Activated naive CD4-positive, alpha-beta T cell treated with anti-CD3 and anti-CD28 coated beads, Interleukin-2, amount 50 U/mL, for 24 hours (primary cell): ENCODE results near the gene NOL4L.

ENCODE experiments used
- H3K27ac Mint-ChIP-seq: one replicate; pipeline ENCODE4 v1.8.0; 2021; ENCODE audit warnings: mild to moderate bottlenecking, mixed read lengths
- H3K27me3 Mint-ChIP-seq: one replicate; pipeline ENCODE4 v1.8.0; 2021; ENCODE audit warnings: mixed read lengths
- H3K36me3 Mint-ChIP-seq: one replicate; pipeline ENCODE4 v1.8.0; 2021; ENCODE audit warnings: mixed read lengths
- H3K4me1 Mint-ChIP-seq: one replicate; pipeline ENCODE4 v1.8.0; 2021; ENCODE audit warnings: mixed read lengths
- H3K4me3 Mint-ChIP-seq: one replicate; pipeline ENCODE4 v1.8.0; 2021; ENCODE audit warnings: mild to moderate bottlenecking, mixed read lengths
- H3K9me3 Mint-ChIP-seq: one replicate; pipeline ENCODE4 v1.8.0; 2021; ENCODE audit warnings: mixed read lengths

The NOL4L gene

DNA sequence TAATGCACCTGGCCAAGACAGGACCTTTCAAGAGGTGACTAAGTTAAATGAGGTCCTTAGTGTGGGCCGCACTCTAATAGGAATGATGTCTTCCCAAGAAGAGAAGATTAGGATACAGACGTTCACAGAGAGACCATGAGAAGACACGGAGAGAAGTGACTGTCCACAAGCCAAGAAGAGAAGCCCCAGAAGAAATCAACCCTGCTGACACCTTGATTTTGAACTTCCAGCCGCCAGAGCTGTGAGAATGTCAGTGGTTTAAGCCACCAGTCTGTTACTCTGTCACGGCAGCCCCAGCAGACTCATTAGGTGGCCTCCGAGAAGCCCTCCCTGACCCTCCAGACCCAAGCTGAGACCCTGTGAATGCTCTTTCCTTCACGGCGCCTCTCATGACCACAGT, 29.5 kb downstream of the NOL4L start:
- H3K4me3 Mint-ChIP-seq: no peak overlapping the region
- H3K9me3 Mint-ChIP-seq: no peaks in the 10 kb centered on the region
- peak overlapping the region; percentile 85 for H3K27ac Mint-ChIP-seq
- no peaks in the 10 kb centered on the region for H3K27me3 Mint-ChIP-seq
- H3K36me3 Mint-ChIP-seq: peaks cover 3% of the 10 kb centered on the region
- peaks cover 74% of the 10 kb centered on the region for H3K4me1 Mint-ChIP-seq

DNA sequence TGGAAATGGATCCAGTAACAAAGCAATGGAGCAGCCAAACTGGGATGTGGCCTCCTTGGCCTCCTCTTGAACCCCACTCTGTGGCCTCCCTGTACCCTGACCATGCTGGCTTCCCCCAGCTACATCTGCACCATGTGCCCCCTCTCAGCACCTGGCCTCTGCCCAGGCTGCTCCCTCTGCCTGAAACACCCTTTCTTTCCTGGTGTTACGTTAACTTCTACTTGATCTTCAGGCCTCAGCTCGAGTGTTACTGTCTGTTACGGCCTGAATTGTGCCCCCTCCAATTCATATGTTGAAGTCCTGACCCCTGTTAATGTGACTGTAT, 30.2 kb downstream of the NOL4L start:
- H3K4me1 Mint-ChIP-seq: peaks cover 68% of the 10 kb centered on the region
- H3K4me3 Mint-ChIP-seq: peak overlapping the region; percentile 31
- H3K27ac Mint-ChIP-seq: peak overlapping the region; percentile 76
- peaks cover 3% of the 10 kb centered on the region for H3K36me3 Mint-ChIP-seq
- no peaks in the 10 kb centered on the region for H3K9me3 Mint-ChIP-seq
- no peaks in the 10 kb centered on the region for H3K27me3 Mint-ChIP-seq

- H3K27ac Mint-ChIP-seq: peak overlapping the region; percentile 77
- H3K9me3 Mint-ChIP-seq: no peaks in the 10 kb centered on the region
- H3K4me1 Mint-ChIP-seq: peaks cover 70% of the 10 kb centered on the region
- peaks cover 7% of the 10 kb centered on the region for H3K36me3 Mint-ChIP-seq
- no peaks in the 10 kb centered on the region for H3K27me3 Mint-ChIP-seq
- H3K4me3 Mint-ChIP-seq: peak overlapping the region; percentile 23
These were observed 31.5 kb downstream of the NOL4L start for GRCh38 chr20:32553618-32554017.

DNA sequence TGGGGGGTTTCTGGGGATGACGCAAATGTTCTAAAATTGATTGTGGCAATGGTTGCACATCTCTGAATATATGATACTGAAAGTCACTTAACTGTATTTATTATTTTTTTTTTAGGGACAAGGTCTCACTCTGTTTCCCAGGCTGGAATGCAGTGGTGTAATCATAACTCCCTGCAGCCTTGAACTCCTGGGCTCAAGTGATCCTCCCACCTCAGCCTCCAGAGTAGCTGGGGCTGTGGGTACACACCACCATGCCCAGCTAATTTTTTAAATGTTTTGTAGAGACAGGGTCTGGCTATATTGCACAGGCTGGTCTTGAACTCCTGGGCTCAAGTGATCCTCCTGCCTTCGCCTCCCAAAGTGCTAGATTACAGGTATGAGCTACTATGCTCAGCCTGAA, 33.4 kb downstream of the NOL4L start:
- peaks cover 5% of the 10 kb centered on the region for H3K36me3 Mint-ChIP-seq
- H3K9me3 Mint-ChIP-seq: no peaks in the 10 kb centered on the region
- no peak overlapping the region for H3K4me3 Mint-ChIP-seq
- H3K4me1 Mint-ChIP-seq: peaks cover 75% of the 10 kb centered on the region
- H3K27ac Mint-ChIP-seq: no peak overlapping the region
- no peaks in the 10 kb centered on the region for H3K27me3 Mint-ChIP-seq

GRCh38 chr20:32549842-32550241, 35.3 kb downstream of the NOL4L start:
- Mint-ChIP-seq H3K27me3 (no peaks in the 10 kb centered on the region), H3K9me3 (no peaks in the 10 kb centered on the region), H3K36me3 (peaks cover 5% of the 10 kb centered on the region), H3K4me3 (no peak overlapping the region), H3K4me1 (peaks cover 72% of the 10 kb centered on the region), H3K27ac (no peak overlapping the region)

- Mint-ChIP-seq H3K4me3 (no peak overlapping the region), H3K27ac (no peak overlapping the region), H3K9me3 (no peaks in the 10 kb centered on the region), H3K27me3 (no peaks in the 10 kb centered on the region), H3K4me1 (peaks cover 72% of the 10 kb centered on the region), H3K36me3 (peaks cover 7% of the 10 kb centered on the region)
These were observed 37.4 kb downstream of the NOL4L start for GRCh38 chr20:32547753-32548034.

DNA sequence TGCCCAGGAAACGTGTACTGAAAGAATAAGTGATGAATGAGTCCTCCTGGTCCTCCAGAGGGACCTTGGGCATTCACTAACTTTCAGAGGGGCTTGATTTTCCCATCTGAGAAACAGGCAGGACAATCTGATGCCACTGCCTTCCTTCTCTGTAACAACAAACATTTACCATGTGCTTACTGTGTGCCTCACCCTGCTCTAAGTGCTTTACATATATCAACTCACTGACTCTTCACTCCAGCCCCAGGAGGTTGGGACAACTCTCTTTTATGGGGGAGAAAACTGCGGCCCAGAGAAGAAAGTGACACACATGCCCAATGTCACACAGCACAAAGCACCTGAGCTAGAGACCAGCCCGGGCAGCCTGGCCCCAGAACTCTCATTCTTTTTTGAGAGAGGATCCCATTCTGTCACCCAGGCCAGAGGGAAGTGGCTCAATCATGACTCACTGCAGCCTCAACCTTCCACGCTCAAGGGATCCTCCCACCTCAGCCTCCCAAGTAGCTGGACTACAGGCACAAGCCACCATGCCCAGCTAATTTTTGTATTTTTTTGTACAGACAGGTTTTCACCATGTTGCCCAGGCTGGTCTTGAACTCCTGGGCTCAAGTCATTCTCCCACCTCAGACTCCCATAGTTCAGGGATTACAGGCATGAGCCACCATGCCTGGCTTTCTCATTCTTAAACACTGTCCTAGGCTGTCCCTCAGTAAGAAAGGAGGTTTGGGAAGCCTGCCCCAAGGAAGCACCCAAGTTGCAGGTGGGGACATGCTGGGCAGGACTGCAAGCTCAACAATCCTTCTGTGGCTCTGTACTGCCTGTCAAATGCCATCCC, 38.0 kb downstream of the NOL4L start:
- H3K4me1 Mint-ChIP-seq: peaks cover 76% of the 10 kb centered on the region
- H3K27me3 Mint-ChIP-seq: no peaks in the 10 kb centered on the region
- H3K36me3 Mint-ChIP-seq: peaks cover 7% of the 10 kb centered on the region
- H3K27ac Mint-ChIP-seq: peak overlapping the region; percentile 73
- H3K9me3 Mint-ChIP-seq: no peaks in the 10 kb centered on the region
- H3K4me3 Mint-ChIP-seq: no peak overlapping the region

- H3K4me3 Mint-ChIP-seq: no peak overlapping the region
- H3K4me1 Mint-ChIP-seq: peaks cover 88% of the 10 kb centered on the region
- peak overlapping the region; percentile 69 for H3K27ac Mint-ChIP-seq
- peaks cover 7% of the 10 kb centered on the region for H3K36me3 Mint-ChIP-seq
- no peaks in the 10 kb centered on the region for H3K9me3 Mint-ChIP-seq
- H3K27me3 Mint-ChIP-seq: no peaks in the 10 kb centered on the region
These were observed 40.0 kb downstream of the NOL4L start for GRCh38 chr20:32544893-32545840.

- Mint-ChIP-seq H3K4me1 (peaks cover 94% of the 10 kb centered on the region), H3K27me3 (no peaks in the 10 kb centered on the region), H3K36me3 (peaks cover 4% of the 10 kb centered on the region), H3K9me3 (no peaks in the 10 kb centered on the region), H3K27ac (peak overlapping the region; percentile 82), H3K4me3 (no peak overlapping the region)
These were observed 40.8 kb downstream of the NOL4L start for GRCh38 chr20:32544260-32544722.

- no peaks in the 10 kb centered on the region for H3K9me3 Mint-ChIP-seq
- H3K27ac Mint-ChIP-seq: peak overlapping the region; percentile 82
- H3K36me3 Mint-ChIP-seq: peaks cover 3% of the 10 kb centered on the region
- H3K4me1 Mint-ChIP-seq: peaks cover 93% of the 10 kb centered on the region
- no peaks in the 10 kb centered on the region for H3K27me3 Mint-ChIP-seq
- no peak overlapping the region for H3K4me3 Mint-ChIP-seq
These were observed 41.4 kb downstream of the NOL4L start for GRCh38 chr20:32543570-32544259.

GRCh38 chr20:32542259-32542615, 42.9 kb downstream of the NOL4L start:
- Mint-ChIP-seq H3K4me3 (peak overlapping the region; percentile 58), H3K9me3 (no peaks in the 10 kb centered on the region), H3K36me3 (peaks cover 2% of the 10 kb centered on the region), H3K4me1 (peaks cover 89% of the 10 kb centered on the region), H3K27me3 (no peaks in the 10 kb centered on the region), H3K27ac (peak overlapping the region; percentile 95)

DNA sequence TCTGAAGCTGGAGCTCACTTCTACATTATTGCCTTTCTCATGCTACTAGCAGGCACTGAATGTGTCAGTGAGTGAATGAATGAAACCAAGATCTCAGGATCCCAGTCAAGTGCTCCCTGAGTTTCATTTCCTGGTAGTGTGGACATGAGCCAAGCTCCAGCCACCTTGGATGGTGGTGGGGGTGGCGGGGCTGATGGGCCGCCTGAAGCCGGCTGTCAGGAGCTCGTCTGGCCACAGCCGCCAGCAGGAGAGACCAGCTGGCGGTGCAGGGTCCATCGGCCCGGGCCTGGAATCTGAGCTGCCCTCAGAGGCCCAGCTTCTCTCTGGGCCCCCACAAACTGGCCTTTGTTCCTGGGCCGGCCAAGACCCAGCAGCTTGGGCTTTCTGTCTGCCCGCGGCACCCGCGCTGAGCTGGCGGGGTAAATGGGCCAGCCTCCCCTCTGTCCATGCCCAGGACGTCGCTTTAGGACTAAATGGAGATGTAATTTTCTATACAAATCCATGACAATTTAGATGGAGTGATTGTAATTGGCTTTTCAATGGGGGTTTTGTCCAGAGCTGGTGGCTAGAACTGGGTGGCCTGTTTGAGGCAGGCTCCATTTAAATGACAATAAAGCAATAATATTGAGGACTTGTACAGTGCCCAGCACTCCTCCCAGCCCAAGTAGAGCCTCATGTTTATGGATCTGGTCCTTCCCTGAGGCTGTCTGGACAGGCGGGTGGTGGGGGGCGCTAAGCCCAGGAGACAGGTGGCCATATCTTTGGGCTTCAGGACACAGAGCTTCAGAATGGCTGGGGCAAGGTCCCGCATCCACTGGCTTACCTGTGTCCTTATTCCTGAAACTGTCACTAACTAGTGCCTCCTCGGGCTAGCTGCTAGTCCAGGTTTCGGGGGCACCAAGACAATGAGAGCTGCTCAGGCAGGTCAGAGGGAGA, 43.5 kb downstream of the NOL4L start:
- Mint-ChIP-seq H3K4me1 (peaks cover 86% of the 10 kb centered on the region), H3K9me3 (no peaks in the 10 kb centered on the region), H3K36me3 (peaks cover 2% of the 10 kb centered on the region), H3K4me3 (no peak overlapping the region), H3K27me3 (no peaks in the 10 kb centered on the region), H3K27ac (peak overlapping the region; percentile 100)

DNA sequence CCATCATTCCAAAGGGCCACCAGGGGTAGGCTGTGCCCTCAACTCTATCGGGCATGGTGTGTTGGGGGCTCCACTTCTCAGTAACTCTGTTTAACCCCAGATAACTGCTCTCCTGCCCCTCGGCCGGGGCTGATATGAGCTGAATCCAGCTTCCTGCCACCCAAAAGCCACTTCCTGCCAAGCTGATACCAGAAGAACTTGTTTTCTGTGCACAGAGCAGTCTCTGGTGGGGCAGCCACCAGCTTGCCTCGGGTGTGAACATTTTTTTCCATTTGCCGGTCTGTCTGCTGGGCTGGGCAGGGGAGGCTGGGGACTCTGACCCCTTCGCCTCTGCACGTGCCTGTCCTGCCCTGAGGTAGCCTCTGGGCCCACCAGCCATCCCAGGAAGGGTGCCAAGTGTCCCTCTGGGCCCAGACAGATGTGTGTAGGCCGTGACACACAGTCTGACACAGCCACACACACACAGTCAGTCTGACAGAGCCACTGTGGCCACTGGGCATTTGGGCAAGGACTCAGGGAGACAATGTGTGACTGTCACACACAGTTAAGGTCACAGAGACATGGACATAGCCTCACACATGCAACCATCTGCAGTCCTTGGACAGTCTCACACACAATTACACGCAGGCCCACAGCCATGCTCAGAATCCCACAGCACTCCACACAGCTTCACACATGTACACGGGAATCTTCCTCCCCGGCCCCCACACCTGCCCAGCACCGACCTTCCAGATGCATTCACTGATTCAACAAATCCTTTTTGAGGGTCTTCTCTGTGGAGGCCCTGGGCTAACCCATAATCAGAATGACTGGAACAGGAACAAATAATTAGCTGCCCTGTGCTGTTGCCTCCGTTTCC, 45.1 kb downstream of the NOL4L start:
- Mint-ChIP-seq H3K4me3 (peak overlapping the region; percentile 88), H3K9me3 (no peaks in the 10 kb centered on the region), H3K4me1 (peaks cover 83% of the 10 kb centered on the region), H3K27ac (peak overlapping the region; percentile 100), H3K36me3 (peaks cover 2% of the 10 kb centered on the region), H3K27me3 (no peaks in the 10 kb centered on the region)
